ENCODE results near the gene GBX2.

GBX2 gene

DNA sequence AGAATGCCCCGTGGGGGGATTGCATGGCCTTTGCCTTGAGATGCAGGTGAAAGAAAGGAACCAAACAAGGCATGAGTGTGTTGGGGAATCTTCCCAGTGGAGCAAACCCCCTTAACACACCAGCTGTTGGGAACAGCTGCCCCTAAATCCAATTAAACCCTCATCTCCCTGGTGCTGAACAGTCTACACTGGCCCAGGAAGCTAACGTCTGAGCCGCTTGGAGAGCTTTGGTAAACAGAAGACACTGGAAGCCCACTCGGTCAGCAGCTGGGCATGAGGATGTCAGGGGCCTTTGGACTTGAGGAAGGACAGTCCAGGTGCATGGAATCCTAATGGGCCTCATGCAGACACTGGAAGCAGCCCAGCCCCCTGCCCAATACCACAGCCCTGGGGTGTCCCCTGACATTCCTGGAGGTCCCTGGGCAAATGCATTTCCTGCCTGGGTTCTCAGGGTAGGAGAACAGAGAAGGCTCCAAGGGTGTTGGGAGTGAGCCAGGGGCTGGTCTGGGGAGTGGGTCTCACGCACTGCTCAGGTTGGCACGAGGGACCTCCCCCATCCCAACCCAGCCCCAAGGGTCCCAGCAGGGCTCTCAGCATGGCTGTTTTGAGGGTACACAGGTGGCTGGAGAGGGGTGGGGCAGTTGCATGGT, 37.7 kb downstream of the GBX2 start:
- intact Hi-C loops (cut with micrococcal nuclease) = no loop called here
- Mint-ChIP-seq H3K36me3 (ENCODE audit: low read depth) (no peaks in the 10 kb centered on the region), H3K4me1 (ENCODE audit: low read depth) (no peaks in the 10 kb centered on the region), H3K9me3 (no peaks in the 10 kb centered on the region), H3K27me3 (no peaks in the 10 kb centered on the region), H3K4me3 (no peak overlapping the region), H3K27ac (no peak overlapping the region)

DNA sequence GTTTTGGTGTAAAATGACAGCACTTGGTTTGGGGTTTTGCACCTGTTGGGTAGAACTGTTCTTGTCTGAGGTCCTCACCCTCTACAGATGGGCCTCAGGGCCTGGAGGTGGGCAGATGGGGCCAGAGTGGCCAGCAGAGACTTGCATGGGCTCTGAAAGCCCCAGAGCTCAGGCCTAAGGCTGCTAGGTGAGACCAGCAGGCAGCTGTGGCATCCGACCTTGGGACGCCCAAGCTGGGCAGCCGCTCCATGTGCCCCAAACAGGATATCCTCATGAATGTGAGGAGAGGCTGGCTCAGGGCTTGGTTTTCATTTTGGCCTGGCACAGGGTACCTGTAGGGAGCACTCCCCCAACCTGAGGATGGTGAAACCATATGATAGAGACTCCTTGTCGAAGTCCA, 38.3 kb downstream of the GBX2 start:
- Mint-ChIP-seq H3K36me3 (ENCODE audit: low read depth) (no peaks in the 10 kb centered on the region), H3K27me3 (no peaks in the 10 kb centered on the region), H3K4me3 (no peak overlapping the region), H3K9me3 (no peaks in the 10 kb centered on the region), H3K27ac (no peak overlapping the region), H3K4me1 (ENCODE audit: low read depth) (no peaks in the 10 kb centered on the region)
- intact Hi-C loops (cut with micrococcal nuclease) = no loop called here

DNA sequence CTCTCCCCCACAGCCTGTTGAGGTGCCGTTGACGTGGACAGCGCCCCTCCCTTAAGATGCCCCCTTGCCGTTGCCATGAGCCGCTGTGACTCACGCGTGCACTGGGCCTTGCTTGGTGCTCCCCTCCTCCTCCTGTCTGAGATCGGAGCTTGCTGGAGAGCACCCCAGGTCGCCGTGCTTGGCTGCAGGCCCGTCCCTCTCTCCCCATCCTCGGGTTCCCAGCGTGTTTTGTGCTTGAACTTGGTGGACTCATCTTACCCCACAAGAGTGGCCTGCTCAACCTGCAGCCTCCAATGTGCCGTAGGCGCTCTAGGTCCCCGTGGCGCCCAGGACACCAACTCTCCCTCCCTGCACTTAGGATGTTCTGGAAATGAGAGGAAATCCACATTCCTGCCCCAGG, 39.9 kb downstream of the GBX2 start:
- Mint-ChIP-seq H3K9me3 (no peaks in the 10 kb centered on the region), H3K36me3 (ENCODE audit: low read depth) (no peaks in the 10 kb centered on the region), H3K4me3 (no peak overlapping the region), H3K4me1 (ENCODE audit: low read depth) (no peaks in the 10 kb centered on the region), H3K27ac (no peak overlapping the region), H3K27me3 (no peaks in the 10 kb centered on the region)
- intact Hi-C loops (cut with micrococcal nuclease) = no loop called here

DNA sequence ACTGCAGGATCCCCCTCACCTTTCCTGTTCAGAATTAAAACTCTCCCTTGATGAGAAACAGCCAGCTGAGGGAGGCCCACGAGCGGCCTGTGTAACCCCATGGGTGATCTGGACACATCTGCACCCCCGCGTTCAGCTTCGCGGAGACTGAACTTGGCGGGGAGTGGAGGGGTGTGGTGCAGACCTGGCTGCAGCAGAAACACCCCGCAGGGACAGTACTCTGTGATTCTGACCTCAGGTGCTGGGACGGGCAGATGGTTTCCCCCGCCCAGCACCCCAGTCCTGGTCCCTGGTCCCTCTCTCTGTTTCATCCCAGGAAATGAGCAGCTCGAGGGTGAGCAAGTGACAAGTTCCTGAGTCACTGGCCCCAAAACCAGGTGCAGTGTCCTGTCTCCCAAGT, 41.2 kb downstream of the GBX2 start:
- H3K4me1 Mint-ChIP-seq (ENCODE audit: low read depth) = no peaks in the 10 kb centered on the region
- no peak overlapping the region for H3K4me3 Mint-ChIP-seq
- no peak overlapping the region for H3K27ac Mint-ChIP-seq
- no peaks in the 10 kb centered on the region for H3K9me3 Mint-ChIP-seq
- intact Hi-C loops (cut with micrococcal nuclease) = no loop called here
- H3K36me3 Mint-ChIP-seq (ENCODE audit: low read depth) = no peaks in the 10 kb centered on the region
- H3K27me3 Mint-ChIP-seq = no peaks in the 10 kb centered on the region

DNA sequence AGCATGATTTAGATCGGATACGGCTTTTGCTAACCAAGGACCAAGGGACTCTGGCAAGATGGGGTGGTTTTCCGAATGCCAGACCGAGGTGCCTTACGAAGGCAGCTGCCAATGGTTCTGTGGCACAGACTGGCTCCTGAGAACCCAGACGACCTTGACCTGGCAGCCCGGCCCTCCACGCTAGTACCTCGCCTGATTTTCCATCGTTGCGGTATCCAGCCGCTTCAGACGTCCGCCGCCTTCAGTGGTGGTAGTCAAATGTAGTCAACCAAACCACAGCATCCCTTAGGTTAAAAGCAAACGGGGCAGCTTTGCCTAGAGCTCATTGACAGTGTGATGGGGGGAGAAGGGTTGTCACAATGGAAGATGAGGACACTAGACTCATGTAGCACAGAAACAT, 42.6 kb downstream of the GBX2 start:
- Mint-ChIP-seq H3K4me3 (no peak overlapping the region), H3K27me3 (no peaks in the 10 kb centered on the region), H3K36me3 (ENCODE audit: low read depth) (no peaks in the 10 kb centered on the region), H3K9me3 (no peaks in the 10 kb centered on the region), H3K4me1 (ENCODE audit: low read depth) (no peaks in the 10 kb centered on the region), H3K27ac (no peak overlapping the region)
- intact Hi-C loops (cut with micrococcal nuclease) = no loop called here

DNA sequence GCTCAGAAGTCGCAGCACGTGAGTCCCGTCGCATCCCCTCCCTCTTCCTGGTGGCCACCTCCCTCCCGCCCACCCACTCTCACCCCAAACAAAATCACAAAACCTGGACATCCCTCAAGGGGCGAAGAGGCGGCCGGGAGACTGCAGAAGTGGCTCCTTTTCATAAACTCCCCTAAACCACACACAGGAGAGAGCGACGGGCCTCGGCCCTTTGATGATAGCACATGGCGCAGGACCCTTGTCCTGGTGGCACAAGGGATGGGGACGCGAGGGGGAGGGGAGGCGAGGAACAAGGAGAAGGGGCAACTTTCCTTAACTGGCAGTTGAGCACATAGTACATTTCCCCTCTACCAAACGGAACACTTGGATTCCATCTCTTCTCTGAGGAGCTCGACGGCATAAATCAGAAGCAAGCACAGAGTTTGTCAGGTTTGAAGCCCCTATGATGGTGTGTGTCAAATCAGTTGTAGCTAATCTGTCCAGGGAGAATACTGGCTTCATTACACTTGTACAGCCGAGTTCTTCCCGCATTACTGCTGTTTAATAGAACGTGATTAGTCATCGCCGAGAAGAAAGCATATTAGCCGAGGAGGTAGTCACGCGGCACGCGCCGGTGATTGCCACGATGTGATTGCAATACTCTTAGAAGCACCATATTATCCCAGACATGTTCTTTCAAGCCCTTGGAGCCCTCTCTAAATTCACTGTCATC, 43.8 kb downstream of the GBX2 start:
- intact Hi-C loops (cut with micrococcal nuclease) = no loop called here
- no peaks in the 10 kb centered on the region for H3K36me3 Mint-ChIP-seq (ENCODE audit: low read depth)
- H3K27me3 Mint-ChIP-seq = peaks cover 8% of the 10 kb centered on the region
- no peak overlapping the region for H3K27ac Mint-ChIP-seq
- H3K9me3 Mint-ChIP-seq = no peaks in the 10 kb centered on the region
- H3K4me3 Mint-ChIP-seq = no peak overlapping the region
- H3K4me1 Mint-ChIP-seq (ENCODE audit: low read depth) = no peaks in the 10 kb centered on the region

DNA sequence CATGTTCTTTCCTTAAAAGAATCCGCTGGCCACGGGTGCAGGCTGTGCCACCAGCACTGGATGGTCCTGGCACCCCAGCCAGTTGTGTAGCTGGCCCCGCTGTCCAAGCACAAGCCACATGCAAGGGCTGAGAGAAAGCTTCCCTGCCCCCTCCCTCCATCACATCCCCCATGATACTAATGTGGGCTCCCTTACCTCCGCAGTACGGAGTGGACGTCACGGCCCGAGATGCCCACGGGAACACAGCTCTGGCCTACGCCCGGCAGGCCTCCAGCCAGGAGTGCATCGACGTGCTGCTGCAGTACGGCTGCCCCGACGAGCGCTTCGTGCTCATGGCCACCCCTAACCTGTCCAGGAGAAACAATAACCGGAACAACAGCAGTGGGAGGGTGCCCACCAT, 44.5 kb downstream of the GBX2 start:
- Mint-ChIP-seq H3K4me3 (no peak overlapping the region), H3K4me1 (ENCODE audit: low read depth) (no peaks in the 10 kb centered on the region), H3K27me3 (peaks cover 14% of the 10 kb centered on the region), H3K36me3 (ENCODE audit: low read depth) (no peaks in the 10 kb centered on the region), H3K9me3 (no peaks in the 10 kb centered on the region), H3K27ac (no peak overlapping the region)
- intact Hi-C loops (cut with micrococcal nuclease) = no loop called here

DNA sequence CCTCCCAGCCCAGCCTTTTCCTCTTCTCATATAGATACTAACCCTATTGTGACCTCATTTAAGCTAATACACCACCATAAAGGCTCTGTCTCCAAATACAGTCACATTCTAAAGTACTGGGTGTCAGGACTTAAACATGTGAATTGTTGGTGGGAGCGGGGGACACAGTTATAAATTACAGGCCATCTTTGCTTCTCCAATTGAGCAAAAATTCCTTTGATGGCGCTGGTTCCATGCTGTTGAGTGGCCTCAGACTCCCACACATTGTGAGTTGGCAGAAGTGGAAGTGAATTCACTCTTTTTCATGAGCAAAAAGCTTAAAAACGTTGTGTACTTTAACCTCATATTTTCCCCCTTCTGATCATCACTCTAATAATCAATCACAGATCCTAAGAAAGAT, 46.0 kb downstream of the GBX2 start:
- intact Hi-C loops (cut with micrococcal nuclease) = no loop called here

DNA sequence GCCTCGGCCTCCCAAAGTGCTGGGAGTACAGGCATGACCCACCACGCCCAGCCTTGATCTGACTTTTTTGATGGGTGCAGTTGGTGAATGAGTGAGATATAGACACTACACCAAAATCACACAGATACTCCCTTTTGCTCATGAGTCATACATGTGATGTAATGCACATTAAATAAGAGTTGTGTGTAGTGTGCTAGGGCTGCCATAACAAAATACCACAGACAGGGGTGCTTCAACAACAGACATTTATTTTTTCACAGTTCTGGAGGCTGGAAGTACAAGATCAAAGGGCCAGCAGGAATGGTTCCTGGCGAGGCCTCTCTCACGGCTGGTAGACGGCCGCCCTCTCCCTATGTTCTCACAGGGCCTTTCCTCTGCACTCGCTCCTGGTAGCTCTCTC, 46.6 kb downstream of the GBX2 start:
- intact Hi-C loops (cut with micrococcal nuclease) = no loop called here
- H3K36me3 Mint-ChIP-seq (ENCODE audit: low read depth) = no peaks in the 10 kb centered on the region
- H3K9me3 Mint-ChIP-seq = no peaks in the 10 kb centered on the region
- no peaks in the 10 kb centered on the region for H3K4me1 Mint-ChIP-seq (ENCODE audit: low read depth)
- H3K27me3 Mint-ChIP-seq = peaks cover 28% of the 10 kb centered on the region
- no peak overlapping the region for H3K27ac Mint-ChIP-seq
- H3K4me3 Mint-ChIP-seq = no peak overlapping the region

More for the DNA sequence above, 46.0 kb downstream of the GBX2 start:
- no peak overlapping the region for H3K4me3 Mint-ChIP-seq
- no peaks in the 10 kb centered on the region for H3K36me3 Mint-ChIP-seq (ENCODE audit: low read depth)
- no peak overlapping the region for H3K27ac Mint-ChIP-seq
- no peaks in the 10 kb centered on the region for H3K9me3 Mint-ChIP-seq
- H3K4me1 Mint-ChIP-seq (ENCODE audit: low read depth) = no peaks in the 10 kb centered on the region
- H3K27me3 Mint-ChIP-seq = peaks cover 26% of the 10 kb centered on the region

DNA sequence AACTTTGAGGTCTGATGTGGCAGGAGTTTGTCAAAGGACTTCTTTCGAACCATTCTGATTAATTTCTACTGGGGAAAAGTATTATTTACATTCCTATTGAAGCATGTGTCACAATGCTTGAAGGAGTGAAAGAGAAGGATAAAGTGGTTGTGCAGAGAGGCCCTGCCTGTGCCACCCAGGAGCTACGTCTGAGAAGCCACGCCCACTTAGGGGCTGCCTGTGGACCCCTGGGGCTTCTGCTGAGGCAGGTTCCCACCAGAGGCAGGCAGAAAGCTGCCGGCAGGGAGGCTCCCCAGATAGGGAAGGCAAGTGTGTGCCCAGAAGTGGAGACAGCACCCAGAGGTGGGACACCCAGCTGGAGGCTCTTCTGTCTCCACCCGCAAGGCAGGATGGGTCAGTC, 47.4 kb downstream of the GBX2 start:
- intact Hi-C loops (cut with micrococcal nuclease) = no loop called here
- no peaks in the 10 kb centered on the region for H3K9me3 Mint-ChIP-seq
- peaks cover 28% of the 10 kb centered on the region for H3K27me3 Mint-ChIP-seq
- H3K36me3 Mint-ChIP-seq (ENCODE audit: low read depth) = no peaks in the 10 kb centered on the region
- H3K27ac Mint-ChIP-seq = no peak overlapping the region
- no peaks in the 10 kb centered on the region for H3K4me1 Mint-ChIP-seq (ENCODE audit: low read depth)
- H3K4me3 Mint-ChIP-seq = no peak overlapping the region

DNA sequence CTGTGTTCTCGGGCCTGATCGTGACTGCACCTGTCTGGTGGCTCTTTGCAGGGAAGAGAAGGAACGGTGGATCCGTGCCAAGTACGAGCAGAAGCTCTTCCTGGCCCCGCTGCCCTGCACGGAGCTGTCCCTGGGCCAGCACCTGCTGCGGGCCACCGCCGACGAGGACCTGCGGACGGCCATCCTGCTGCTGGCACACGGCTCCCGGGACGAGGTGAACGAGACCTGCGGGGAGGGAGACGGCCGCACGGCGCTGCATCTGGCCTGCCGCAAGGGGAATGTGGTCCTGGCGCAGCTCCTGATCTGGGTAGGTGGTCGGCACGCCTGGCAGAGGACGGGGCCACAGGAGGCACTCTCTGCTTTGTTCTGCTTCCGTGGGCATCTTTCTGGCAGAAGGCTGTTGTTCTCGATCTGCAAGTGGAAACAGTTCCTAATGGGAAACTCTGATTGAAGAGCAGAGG, 48.0 kb downstream of the GBX2 start:
- H3K9me3 Mint-ChIP-seq = no peaks in the 10 kb centered on the region
- H3K27ac Mint-ChIP-seq = no peak overlapping the region
- no peaks in the 10 kb centered on the region for H3K36me3 Mint-ChIP-seq (ENCODE audit: low read depth)
- intact Hi-C loops (cut with micrococcal nuclease) = no loop called here
- H3K4me3 Mint-ChIP-seq = no peak overlapping the region
- H3K27me3 Mint-ChIP-seq = peaks cover 28% of the 10 kb centered on the region
- H3K4me1 Mint-ChIP-seq (ENCODE audit: low read depth) = no peaks in the 10 kb centered on the region

DNA sequence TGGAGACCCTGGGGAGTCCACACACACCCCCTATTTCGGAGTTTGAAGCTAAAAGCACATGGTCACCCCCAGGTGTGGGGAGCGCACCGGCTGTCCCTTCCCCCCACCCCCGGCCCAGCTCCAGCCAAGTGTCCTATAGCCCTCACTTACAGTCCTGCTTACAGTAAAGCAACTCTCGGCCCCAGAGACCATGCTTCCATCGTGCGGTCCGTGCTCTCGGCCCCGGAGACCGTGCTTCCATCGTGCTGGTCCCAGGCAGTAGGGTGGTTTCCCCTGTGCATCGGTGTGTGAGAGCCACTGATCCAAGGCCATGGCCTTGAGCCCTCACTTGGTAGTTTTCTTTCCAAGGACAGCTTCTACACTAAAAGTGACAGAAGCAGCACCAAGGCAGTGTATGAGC, 48.7 kb downstream of the GBX2 start:
- Mint-ChIP-seq H3K27me3 (peaks cover 30% of the 10 kb centered on the region), H3K36me3 (ENCODE audit: low read depth) (no peaks in the 10 kb centered on the region), H3K4me1 (ENCODE audit: low read depth) (no peaks in the 10 kb centered on the region), H3K9me3 (no peaks in the 10 kb centered on the region), H3K4me3 (no peak overlapping the region), H3K27ac (no peak overlapping the region)
- intact Hi-C loops (cut with micrococcal nuclease) = no loop called here

DNA sequence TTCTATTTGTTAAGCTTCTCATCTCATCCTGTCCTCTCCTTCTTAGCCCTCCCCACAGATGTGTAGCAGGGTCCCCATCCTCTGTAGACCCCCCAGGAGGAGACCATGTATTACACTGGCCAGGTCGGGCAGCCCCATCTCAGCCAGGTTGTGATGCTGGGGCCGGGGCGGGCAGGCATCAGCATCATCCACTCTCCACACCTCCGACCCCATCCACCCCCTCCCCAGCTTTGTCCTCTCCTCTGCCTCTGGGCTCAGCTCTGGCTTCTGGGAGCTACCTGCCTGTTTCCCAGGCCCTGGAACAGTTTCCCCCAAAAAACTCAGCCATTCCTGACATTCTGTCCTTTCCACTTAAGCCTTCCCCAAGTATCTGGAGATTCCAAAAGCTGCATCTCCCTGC, 49.2 kb downstream of the GBX2 start:
- Mint-ChIP-seq H3K4me3 (no peak overlapping the region), H3K36me3 (ENCODE audit: low read depth) (no peaks in the 10 kb centered on the region), H3K27ac (no peak overlapping the region)

DNA sequence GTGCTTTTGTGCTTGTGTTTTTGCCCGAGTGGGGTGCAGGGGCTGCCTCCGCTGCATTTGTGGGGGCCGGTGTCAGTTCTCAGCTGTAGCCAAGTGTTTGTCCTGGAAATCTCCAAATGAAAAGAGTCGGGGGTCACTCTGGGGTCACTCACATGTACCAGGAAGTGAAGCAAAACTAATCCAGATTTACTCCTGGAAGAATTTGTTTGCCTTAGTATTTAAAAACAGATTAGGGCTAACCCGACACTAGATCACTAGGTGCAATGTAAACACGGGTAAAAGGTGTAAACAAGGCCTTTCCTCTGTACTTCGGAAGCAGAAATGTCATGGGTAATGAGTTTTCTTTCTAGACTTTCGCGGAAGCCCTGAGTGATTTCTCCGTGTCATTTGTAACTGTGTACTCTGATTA, 50.3 kb downstream of the GBX2 start:
- Mint-ChIP-seq H3K4me1 (ENCODE audit: low read depth) (no peaks in the 10 kb centered on the region), H3K4me3 (no peak overlapping the region), H3K9me3 (no peaks in the 10 kb centered on the region), H3K27me3 (peaks cover 30% of the 10 kb centered on the region), H3K27ac (no peak overlapping the region), H3K36me3 (ENCODE audit: low read depth) (no peaks in the 10 kb centered on the region)
- intact Hi-C loops (cut with micrococcal nuclease) = no loop called here

More for the DNA sequence above, 49.2 kb downstream of the GBX2 start:
- Mint-ChIP-seq H3K9me3 (no peaks in the 10 kb centered on the region), H3K4me1 (ENCODE audit: low read depth) (no peaks in the 10 kb centered on the region), H3K27me3 (peaks cover 30% of the 10 kb centered on the region)
- intact Hi-C loops (cut with micrococcal nuclease) = no loop called here

DNA sequence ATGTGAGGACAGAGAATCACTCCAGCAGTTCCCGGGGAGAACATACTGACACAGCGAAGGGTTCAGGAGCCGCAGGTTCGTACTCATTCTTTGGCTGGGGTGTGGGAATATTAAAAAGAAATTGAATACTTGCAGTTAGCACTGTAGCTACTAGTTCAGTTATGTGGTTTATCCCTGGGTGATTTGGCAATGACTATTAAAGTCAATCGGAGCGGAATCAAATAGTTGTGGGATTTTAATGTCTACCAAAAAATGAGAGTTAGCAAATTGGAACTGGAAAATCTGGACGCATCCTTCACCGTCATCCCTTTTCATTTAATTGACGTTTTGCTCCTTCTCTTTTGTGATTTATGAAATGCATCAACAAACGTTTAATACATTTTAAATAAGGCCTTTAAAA, 50.8 kb downstream of the GBX2 start:
- Mint-ChIP-seq H3K27me3 (peaks cover 30% of the 10 kb centered on the region), H3K27ac (no peak overlapping the region), H3K36me3 (ENCODE audit: low read depth) (no peaks in the 10 kb centered on the region), H3K9me3 (no peaks in the 10 kb centered on the region), H3K4me3 (no peak overlapping the region), H3K4me1 (ENCODE audit: low read depth) (no peaks in the 10 kb centered on the region)
- intact Hi-C loops (cut with micrococcal nuclease) = no loop called here

All from dendritic cell treated with granulocyte-macrophage colony-stimulating factor and Interleukin-4, amounts not matched to agents 40 ng/mL and 50 ng/mL, for 4 days (primary cell).